Lung microvascular endothelial cell (primary cell): Measurements from ENCODE around the gene GORAB. TPM values are rescaled to one million over a fixed set of nuclear protein-coding genes. Genes with fewer than 3 reads are reported as not detected.

Experiments
- DNase-seq, 2 donors: peaks; one replicate each; pipeline versions ENCODE4 v3.0.0 to v3.0.0-alpha.2; 2010; ENCODE audit warnings: low read depth in 2 of 2
- total RNA-seq: library from RNA; depleted of rRNA; stranded (reverse); fragments of >200 nt; gene quantifications from 2 replicates; pipeline ENCODE4 v1.2.1, GENCODE V29; 2014

GORAB gene
- total RNA-seq, result 4.6 and 7.3 TPM in 2 replicates

GRCh38 chr1:170531758-170532657, at the start of gene GORAB:
Gene GORAB (plus strand): TSS chr1:170532166. CDS start chr1:170532224, 58 bp downstream.
- DNase-seq, result peak; percentile 88 to 94

- DNase-seq, result no peak
Measured at GRCh38 chr1:170483051-170483450, 48.9 kb upstream of the GORAB start.

- no peak for DNase-seq
Measured at GRCh38 chr1:170487503-170487902, 44.5 kb upstream of the GORAB start.

GRCh38 chr1:170491291-170491690, 40.7 kb upstream of the GORAB start:
- no peak for DNase-seq

- DNase-seq, result peak; percentile 35 to 84
Measured at GRCh38 chr1:170494369-170494768, 37.6 kb upstream of the GORAB start.

- DNase-seq, result no peak
Measured at GRCh38 chr1:170495006-170495405, 37.0 kb upstream of the GORAB start.

GRCh38 chr1:170498876-170499275, 33.1 kb upstream of the GORAB start:
- DNase-seq, result no peak

- DNase-seq, result no peak
Measured at GRCh38 chr1:170503665-170504064, 28.3 kb upstream of the GORAB start.

GRCh38 chr1:170510163-170510562, 21.8 kb upstream of the GORAB start:
- no peak for DNase-seq

GRCh38 chr1:170511038-170511437, 20.9 kb upstream of the GORAB start:
- no peak for DNase-seq

- DNase-seq, result no peak
Measured at GRCh38 chr1:170513138-170513537, 18.8 kb upstream of the GORAB start.

- no peak for DNase-seq
Measured at GRCh38 chr1:170518185-170518834, 13.7 kb upstream of the GORAB start.

- DNase-seq, result no peak
Measured at GRCh38 chr1:170518965-170519364, 13.0 kb upstream of the GORAB start.

- peak in 1 of 2 donors; percentile 8 for DNase-seq
Measured at GRCh38 chr1:170520601-170521000, 11.4 kb upstream of the GORAB start.

GRCh38 chr1:170521818-170522217, 10.1 kb upstream of the GORAB start:
- no peak for DNase-seq

- peak in 1 of 2 donors; percentile 13 for DNase-seq
Measured at GRCh38 chr1:170530972-170531757, 801 bp upstream of the GORAB start.

GRCh38 chr1:170533298-170533697, 1.3 kb downstream of the GORAB start:
- no peak for DNase-seq

GRCh38 chr1:170534626-170535147, 2.7 kb downstream of the GORAB start:
- no peak for DNase-seq

- no peak for DNase-seq
Measured at GRCh38 chr1:170535418-170535817, 3.5 kb downstream of the GORAB start.

- DNase-seq, result peak in 1 of 2 donors; percentile 7
Measured at GRCh38 chr1:170536924-170537551, 5.1 kb downstream of the GORAB start.
